Activated CD4-positive, alpha-beta T cell treated with anti-CD3 and anti-CD28 coated beads for 4 hours (primary cell): Measurements from ENCODE around the gene RAET1L.
A peak's percentile ranks its signal among the peaks of the same experiment; 100 is the strongest.
"Not testable (repeated sequence)": the region's sequence is repeated elsewhere in the genome, so short reads cannot be mapped to it uniquely, and the experiment has no call there.

Experiments
- DNase-seq, 2 donors: peaks; one replicate each; pipeline ENCODE4 v3.0.0-alpha.2; 2020

RAET1L gene, protein sequence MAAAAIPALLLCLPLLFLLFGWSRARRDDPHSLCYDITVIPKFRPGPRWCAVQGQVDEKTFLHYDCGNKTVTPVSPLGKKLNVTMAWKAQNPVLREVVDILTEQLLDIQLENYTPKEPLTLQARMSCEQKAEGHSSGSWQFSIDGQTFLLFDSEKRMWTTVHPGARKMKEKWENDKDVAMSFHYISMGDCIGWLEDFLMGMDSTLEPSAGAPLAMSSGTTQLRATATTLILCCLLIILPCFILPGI

DNA sequence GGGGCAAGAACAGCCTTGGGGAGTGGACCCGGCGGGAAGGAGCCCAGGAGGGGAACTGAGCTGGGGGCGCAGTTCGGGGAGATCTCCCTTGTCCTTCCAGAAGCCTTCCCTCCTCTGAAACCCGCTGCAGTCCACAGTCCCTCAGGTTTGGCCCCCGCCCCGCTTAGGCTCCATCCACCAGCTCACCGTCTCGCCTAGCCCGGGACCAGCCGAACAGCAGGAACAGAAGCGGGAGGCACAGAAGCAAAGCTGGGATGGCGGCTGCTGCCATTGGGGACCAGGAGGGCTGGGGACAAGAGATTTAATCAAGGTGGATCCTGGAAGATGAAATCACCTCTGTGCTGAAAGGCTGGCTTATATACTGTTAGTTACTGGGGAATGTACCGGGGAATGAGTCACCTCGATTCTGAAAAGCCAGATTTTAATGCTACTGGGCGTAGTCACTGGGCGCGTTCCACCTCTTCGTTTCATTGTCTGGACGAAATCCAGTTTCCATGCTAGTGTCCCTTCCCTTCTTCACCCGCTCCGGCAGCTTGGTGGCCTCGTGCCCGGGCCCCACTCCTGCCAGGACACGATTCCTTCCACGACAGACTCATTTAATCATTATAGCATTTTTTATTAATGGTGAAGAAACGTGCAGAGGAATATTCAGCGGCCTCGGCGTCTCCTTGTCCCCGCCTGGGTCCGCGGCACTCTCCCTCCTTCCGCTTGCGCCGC lies at the start of gene RAET1L:
Gene RAET1L (minus strand): TSS at position 332 of the 717 bp plus-strand sequence. CDS start 61 bp downstream, at position 271.
- peak in 1 of 2 donors; percentile 28 for DNase-seq

DNA sequence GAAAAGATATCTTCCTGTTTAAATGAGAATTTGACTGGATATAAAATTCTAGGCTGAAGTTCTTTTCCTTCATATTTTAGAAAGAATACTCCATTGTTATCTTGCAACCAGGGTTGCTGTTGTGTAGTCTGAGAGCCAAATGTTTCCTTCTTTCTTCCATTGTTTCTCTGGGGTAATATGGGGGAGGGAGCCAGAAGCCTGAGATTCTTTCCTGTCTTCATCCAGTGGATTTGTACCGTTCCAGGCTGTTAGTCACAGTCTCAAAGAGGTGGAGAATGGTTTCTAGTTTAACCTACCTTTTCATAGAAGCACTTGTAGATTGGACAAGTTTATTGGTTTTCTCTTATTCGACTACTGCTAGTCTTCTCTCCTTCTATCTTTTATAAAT lies 49.7 kb upstream of the RAET1L start:
- no peak for DNase-seq

DNA sequence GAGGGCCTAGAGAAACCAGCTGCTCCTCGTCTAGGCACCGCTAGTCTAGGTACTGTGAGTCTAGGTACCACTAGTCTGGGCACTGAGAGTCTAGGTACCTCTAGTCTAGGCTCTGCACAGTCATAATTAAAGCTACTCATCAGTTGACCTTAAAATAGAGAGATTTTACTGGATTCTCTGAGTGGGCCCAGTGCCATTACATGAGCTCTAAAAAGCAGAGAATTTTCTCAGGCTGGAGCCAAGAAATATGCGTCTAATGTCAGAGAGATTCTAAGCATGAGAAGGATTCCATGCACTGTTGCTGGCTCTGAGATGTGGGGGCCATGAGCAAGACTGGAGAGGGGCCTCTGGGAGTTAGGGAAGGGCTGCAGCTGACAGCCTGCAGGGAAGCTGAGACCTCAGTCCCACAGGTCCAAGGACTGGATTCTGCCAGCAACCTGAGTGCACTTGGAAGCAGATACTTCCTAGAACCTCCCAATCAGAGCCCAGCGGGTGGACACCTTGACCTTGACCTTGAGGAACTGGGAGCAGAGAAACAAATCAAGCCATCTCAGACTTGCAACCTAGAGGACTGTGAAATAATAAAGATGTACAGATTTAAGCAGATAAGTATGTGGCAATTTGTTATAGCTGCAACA lies 49.2 kb upstream of the RAET1L start:
- not testable (repeated sequence) for DNase-seq

DNA sequence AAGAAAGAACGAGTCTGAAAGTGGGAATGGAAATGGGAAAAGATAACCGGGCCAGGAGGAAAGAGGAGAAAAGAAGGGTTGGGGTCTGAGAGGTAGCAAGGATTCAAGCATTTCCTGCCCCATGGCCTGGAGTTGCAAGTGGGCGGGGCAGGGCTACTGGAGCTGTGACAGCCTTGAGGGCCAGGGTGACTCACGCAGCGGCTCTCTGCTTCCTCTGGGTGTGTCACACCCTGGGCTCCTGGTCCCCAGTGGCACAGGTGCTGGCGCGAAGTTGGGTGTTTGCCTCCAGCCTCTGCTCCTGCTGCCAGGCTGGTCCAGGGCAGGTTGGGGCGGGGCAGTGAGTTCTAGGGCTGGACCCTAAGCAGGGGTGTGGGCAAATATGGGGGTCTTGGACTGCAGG lies 46.9 kb upstream of the RAET1L start:
- DNase-seq = peak; percentile 31 to 52

DNA sequence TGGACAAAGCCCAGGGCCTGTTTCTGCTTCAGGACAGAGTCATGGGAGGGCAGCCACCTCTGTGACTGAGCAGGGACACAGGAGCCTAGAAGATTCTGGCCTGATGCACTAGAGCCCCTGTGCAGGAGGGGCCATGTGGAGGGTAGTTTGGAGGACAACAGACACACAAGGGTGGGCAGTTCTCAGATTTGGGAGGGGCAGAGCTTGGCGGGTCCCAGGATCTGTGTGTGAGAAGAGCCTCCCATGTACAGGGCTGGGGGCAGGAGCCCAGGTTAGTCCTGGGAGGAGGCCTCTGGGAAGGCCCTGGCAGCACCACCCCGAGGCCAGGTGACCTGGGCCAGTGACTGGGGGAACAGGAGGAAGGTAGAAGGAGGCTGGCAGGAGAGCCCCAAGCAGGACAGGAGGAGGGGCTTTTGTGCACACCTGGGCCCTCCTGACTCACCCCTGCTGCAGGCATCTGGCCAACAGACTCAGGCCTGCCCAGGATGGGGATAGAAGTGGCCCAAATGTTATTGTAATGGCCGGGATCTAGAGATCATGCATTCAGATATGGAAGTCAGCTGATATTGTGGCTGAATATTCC lies 45.0 kb upstream of the RAET1L start:
- no peak for DNase-seq

DNA sequence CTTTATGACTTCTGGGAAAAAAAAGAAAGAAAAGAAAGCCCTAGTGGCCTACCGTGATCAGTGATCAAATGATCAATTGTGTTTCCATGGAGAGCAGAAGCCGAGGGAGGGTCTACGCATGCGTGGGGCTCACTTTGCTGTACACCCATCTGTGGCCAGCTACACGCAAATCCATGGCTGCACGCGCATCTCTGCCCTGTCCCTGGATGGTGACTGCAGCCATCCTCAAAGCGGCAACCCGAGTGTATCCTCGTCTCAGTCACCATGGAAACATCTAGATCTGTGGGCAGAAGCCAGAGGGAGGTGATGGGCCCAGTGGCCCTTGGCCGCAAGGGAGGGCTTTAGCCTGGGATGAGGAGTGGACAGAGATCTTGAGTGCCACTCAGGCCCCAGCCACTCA lies 44.4 kb upstream of the RAET1L start:
- DNase-seq = no peak

DNA sequence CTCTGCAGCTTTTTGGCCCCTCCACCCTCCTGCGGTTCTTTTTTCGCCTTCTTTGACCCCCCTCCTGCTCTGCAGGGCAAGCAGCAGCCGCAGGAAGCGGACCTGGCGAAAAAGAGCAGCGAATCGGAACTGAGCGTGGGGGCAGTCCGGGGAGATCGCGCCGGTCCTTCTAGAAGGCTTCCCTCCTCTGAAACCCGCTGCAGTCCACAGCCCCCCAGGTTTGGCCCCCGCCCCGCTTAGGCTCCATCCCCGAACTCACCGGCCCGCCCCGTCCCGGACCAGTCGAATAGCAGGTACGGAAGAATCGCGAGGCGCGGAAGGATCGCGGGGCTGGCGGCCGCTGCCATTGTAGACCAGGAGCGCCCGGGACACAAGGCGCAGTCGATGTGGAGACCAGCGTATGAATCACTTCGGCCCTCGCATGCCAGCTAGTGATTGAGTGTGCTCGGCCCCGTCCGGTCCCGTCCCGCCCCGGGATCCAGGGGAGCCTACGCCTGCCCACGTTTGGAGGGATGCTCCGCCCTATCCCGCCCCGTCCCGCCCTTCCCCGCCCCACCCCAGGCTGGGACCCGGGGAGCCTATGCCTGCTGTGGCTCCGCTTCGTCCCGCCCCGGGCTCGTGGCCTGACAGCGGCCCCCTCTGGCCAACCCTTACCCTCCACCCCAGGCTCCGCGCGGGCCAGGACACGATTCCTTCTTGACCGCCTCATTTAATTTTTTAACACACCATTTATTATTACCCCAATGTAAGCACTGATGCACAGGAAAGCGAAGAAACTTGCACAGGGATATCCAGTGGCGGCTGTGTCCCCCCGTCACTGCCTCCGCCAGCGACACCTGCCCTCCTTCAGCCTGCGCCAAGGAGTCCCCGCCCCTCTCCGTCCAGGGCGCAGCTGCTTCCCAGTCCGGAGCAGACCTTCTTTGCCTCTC lies 43.7 kb upstream of the RAET1L start, which contains the start of gene ULBP3:
Gene ULBP3 (minus strand): TSS at position 402 of the 929 bp plus-strand sequence. CDS start 55 bp downstream, at position 347.
- DNase-seq = peak; percentile 58 to 63

DNA sequence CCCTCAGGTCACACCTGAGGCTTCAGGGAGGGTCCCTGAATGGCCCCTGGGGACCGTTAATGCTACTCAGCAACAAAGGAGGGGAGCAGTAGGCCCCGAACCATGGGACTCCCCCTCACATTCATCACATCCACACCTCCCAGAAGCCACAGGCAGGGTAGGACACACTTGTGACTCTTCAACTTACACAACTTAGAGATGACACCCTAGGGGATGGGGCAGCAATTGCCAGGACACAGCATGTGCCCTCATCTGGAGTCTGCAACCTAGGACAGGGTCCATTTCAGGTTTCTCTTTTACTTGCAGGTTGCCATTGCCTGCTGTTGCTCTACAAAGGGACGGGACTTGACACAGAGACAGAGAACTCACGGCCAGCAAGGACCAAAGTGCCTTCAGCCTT lies 42.8 kb upstream of the RAET1L start:
- no peak for DNase-seq

DNA sequence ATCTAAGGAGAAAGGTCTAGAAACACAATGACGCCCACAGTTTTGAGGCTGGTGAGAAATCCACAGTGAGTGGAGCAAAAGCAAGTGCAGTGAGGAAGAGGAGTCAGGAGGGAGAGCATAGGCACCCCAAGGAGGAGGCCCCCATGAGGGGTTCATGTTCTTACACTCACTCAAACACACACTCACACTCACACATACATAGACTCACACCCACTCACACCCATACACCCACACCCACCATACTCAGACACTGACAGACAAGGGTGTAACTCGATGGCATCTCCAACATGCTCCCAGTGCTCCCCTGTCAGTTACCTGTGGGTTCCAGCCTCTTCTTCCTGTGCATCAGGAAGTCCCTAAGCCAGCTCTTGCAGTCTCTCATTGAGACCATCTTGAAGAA lies 39.8 kb upstream of the RAET1L start:
- no peak for DNase-seq

DNA sequence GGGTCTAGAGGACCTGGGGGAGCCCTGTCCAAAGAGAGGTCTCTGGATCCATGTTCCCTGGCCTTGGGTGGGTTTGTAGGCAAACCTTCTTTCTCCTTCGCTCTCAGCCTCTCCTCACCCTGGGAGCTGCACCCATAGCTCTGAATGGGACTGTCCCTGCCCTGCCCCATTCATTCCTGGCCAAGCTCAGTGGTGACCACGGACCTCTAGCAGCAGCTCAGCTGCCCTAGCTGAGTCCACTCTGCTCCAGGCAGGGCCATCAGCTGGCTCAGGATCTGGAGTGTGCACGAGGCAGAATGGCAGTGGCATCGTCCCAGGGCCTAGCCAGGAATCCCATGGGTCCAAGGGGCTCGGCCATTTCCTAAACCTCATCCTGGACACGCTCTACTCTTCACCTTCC lies 38.3 kb upstream of the RAET1L start:
- DNase-seq = no peak

DNA sequence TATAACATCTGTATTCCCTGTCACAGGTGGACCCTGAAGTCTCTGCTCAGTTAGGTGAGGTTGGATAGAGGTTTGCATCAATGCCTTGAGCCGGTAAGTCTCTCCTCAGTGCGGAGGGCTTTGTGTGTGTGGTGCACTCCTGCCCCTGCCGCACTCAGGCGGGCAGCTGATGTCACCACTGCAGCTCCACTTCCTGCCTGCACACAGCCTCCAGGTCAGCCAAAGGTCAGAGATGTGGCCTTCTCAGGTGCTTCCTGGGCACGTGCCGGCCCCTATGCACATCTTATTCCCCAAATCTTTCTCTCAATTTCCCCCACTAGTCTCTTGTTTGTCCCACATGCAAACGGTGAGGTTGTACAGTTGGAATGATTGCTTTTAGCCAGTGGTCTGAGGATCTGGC lies 34.6 kb upstream of the RAET1L start:
- DNase-seq = not testable (repeated sequence)

DNA sequence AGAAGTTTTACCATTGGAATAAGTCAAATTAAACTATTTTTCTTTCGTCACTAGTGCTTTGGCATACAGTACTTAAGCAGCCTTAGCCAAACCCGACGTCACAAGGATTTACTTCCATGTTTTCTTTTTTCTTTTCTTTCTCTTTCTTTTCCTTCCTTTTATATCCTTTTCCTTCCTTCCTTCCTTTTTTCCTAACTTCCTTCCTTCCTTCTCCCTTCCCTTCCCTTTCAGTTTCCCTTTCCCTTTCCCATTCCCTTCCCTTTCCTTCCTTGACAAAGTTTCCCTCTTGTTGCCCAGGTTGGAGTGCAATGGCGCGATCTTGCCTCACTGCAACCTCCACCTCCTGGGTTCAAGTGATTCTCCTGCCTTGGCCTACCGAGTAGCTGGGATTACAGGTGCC lies 33.7 kb upstream of the RAET1L start:
- no peak for DNase-seq

DNA sequence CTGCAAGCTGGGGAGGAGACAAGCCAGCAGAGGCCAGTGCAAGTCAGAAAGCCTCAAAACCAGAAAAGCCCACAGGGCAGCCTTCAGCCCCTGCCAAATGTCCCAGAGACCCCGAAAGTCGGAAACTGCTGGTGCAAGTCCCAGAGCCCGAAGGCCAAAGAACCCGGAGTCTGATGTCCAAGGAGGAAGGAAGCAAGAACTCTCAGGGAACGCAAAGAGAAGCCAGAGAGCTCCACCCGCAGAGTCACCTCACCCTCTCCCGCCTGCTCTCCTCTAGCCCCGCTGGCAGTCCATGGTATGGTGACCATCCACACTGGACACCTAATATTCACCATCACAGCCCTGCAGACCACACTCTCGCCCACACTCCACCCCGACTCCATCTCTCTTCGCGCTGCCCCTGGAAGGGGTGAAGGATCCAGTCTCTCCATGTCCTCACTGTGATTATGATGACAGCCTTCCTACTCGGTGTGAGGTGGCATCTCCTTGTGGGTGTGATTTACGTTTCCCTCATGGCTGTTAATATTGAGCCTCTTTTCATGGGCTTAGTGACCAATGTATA lies 33.0 kb upstream of the RAET1L start:
- no peak for DNase-seq

DNA sequence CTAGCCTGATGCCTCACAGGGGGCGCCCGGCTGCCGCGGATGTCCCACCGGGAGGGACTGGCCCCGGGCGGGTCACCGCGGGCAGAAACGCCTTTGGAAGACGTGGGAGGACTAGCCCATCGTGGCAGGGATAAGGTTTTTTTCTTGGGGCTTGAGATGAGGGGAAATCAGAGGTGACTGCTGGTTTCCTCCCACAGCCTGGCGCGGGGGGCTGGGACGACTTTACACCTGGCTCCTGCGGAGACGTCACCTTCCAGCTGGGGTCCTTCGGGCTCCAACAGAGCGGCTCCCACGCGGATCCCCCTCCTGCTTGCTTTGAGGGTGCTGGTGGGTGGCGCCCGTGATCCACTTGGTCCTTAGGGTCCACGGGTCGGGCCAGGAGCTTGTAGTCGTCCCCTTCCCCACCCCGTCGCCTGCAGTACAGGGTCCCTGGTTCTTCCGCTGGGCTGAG lies 32.2 kb upstream of the RAET1L start:
- no peak for DNase-seq

DNA sequence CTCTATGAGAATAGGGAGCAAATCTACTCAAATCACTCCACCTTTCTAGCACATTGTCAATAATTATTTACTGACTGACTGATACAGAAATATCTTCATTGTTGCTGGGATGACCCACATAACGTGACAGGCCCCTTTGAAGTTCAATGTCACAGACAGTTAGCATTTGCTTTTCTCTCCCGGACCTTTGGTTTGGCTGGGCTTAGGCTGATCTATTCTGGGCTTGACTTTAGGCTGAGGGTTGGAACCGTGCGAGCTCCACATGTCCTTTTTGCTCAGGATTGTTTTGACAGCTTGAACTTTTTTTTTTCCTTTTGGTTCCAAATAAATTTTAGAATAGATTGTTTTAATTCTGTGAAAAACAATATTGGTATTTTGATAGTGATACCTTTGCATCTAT lies 31.6 kb upstream of the RAET1L start:
- no peak for DNase-seq

DNA sequence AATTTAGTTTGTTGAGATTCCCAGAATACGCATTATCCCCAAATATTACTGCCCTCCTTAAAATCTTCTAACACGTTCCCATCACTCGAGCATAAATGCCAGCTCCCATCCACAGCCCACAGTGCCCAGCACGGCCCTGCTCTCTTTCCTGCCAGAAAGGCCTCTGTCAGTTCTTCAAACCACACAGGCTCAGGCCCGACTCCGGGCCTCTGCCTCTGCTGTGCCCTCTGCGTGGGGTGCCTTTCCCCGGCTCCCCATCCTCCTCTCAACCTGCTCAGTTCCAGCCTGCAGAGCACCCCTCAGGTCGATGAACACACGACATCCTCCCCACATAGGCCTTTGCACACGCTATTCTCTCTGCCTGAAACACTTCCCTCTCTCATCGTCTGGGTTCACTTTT lies 30.8 kb upstream of the RAET1L start:
- no peak for DNase-seq

DNA sequence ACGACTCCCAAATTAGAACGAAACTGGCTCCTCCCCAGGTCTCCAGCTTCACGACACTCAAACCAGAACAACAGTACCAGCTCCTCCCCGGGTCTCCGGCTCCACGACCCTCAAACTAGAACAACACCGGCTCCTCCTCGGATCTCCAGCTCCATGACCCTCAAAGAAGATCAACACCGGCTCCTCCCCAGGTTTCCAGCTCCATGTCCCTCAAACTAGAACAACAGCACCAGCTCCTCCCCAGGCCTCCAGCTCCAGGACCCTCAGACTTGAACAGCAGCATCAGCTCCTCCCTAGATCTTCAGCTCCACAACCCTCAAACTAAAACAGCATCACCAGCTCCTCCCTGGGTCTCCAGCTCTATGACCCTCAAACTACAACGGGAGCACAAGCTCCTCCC lies 29.8 kb upstream of the RAET1L start:
- DNase-seq = no peak

DNA sequence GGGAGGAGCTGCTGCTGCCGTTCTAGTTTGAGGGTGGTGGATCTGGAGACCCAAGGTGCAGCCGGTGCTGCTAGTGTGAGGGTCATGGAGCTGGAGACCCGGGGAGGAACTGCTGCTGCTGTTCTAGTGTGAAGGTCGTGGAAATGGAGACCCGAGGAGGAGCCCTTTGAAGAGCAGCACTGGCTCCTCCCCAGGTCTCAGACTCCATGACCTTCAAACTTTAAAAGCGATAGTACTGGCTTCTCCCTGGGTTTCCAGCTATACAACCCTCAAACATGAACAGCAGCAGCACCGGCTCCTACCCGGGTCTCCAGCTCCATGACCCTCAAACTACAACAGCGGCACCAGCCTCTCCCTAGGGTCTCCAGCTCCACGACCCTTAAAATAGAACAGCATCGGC lies 28.1 kb upstream of the RAET1L start:
- no peak for DNase-seq

DNA sequence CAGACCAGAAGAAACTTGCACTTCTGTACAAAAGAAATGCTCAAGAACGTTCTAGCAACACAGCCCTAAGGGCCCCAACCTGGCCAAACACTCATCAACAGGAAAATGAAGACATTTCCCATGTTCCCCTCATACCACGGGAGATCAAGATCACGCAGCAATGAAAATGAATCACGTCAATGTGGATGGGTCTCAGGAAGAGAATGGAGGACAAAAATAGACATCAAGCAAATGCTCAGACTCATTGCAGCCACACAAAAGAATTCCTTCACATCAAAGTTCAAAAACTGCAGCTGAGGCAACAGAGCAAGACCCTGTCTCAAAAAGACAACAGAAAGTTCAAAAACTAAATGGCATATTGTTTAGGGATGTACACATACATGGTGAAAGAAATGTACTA lies 25.5 kb upstream of the RAET1L start:
- DNase-seq = no peak

DNA sequence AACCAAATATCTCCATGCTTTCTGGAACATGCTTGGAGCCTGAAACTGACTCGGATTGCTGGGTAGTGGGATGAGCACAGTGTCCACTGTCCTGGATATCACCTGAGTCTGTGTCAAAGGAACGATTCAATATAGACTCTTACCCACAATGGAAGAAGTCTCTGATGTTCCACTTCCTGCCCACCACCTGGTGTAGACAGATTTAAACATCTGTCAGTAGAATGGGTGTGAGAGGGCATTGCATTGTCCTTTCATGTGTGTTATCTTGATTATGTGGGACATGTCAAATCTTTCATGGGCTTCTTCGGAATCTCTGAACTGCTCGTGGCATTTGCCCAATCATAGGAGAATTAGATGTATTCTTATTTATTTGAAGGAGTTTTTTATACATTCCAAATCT lies 22.8 kb upstream of the RAET1L start:
- no peak for DNase-seq

DNA sequence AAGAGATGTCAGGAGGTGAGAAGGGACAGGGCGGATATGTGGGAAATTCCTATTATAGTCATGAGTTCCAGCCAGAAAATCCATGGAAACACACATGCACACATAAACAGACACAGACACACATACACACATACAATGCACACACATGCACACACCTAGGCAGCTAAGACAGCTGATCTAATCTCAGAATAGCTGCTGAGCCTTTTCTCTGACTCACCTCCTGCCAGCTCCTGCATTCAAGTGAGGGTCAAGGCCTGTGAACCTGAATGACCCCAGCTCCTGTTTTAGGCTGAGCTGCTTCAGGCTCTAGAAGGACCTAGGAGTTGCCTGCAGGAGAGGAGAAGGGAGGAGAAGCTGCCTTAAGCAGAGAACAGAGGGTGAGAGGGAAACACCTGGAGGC lies 21.6 kb upstream of the RAET1L start:
- no peak for DNase-seq

DNA sequence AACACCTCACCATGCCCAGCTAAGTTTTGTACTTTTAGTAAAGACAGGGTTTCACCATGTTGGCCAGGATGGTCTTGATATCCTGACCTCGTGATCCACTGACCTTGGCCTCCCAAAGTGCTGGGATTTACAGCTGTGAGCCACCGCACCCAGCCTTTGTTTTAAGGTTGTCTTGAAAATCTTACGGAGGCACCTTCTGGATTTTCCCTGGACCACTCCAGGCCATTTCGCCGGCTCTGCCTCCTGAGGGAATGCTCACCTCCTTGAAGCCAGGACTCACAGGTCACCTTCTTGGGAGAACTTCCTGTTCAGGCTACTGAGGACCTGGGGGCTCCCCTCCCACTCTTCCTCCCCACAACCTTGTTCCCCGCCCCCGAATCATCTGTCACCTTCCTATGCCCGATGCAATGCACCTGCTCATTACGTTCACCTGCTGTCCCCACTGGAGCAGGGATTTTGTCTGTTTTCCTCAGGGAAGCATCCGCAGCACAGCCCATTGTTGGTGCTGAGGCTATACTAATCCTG lies 19.4 kb upstream of the RAET1L start:
- DNase-seq = no peak
